GM18870 (cell line): ENCODE data around the gene CDYL.

Experiments
- ATAC-seq: cut with Tn5 transposase; IDR thresholded peaks from one replicate; pipeline ENCODE4 v1.9.1; 2021; ENCODE audit warnings: moderate library complexity; ENCODE audit not compliant: unreplicated experiment

Gene CDYL

GRCh38 chr6:4931530-4932227, 155.5 kb downstream of the CDYL start:
- no peak for ATAC-seq

- ATAC-seq = no peak
These were observed 156.2 kb downstream of the CDYL start for GRCh38 chr6:4932228-4932903.

DNA sequence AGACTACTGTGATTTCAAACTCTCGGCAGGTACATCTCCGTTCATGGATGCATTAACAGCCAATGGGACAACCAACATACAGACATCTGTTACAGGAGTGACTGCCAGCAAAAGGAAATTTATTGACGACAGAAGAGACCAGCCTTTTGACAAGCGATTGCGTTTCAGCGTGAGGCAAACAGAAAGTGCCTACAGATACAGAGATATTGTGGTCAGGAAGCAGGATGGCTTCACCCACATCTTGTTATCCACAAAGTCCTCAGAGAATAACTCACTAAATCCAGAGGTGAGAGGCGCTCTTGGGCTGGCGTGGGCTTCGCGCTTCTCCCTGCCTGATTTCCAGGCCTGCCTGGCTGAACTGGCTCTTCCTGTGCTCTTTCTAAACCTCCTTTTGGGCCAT, 159.3 kb downstream of the CDYL start:
- no peak for ATAC-seq

GRCh38 chr6:4935975-4936680, 159.9 kb downstream of the CDYL start:
- no peak for ATAC-seq

- ATAC-seq = no peak
These were observed 160.5 kb downstream of the CDYL start for GRCh38 chr6:4936681-4937041.

GRCh38 chr6:4937414-4937813, 161.2 kb downstream of the CDYL start:
- no peak for ATAC-seq

GRCh38 chr6:4939241-4939640, 163.0 kb downstream of the CDYL start:
- ATAC-seq = no peak

GRCh38 chr6:4940416-4940815, 164.2 kb downstream of the CDYL start:
- no peak for ATAC-seq

DNA sequence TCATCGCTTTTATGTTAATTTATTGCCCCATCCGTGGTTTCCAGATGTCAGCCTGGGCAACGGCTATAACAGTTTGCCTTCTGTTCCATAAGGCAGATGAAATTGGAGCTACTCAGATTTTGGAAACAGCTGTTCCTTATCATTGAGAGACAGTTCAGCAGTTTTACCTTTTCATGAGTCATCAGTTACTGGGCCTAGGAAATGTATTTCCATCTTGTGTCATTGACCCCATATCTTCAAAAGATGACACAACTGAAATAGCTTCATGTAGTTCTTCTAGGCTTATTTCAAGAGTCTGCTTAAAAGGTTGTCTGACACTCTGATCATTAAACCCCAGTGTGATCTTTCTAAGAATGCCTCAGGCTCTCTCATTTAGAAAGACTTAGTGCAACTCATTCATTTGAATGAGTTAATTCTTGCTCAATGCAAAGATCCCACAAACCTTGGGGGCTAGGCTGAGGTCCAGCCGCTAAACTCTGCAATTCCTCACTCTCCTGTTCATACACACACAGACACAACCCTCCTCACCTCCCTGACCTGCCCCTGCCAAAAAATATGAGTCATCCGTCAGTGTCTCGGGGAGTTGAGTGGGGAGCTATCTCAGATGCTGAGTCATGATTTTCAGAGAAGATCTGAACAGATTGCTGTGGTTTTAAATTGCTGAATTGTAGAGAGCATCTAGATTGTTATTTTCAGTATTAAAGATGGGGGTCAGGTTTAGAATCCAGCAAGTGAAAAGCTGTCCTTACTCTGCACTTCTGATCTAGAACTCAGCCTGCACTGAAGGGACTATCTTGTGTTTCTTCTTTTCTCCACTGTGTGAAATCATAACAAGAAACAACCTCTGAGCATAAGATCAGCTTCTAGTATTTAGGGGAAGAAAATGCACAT, 165.8 kb downstream of the CDYL start:
- peak; percentile 67 for ATAC-seq

- no peak for ATAC-seq
These were observed 166.4 kb downstream of the CDYL start for GRCh38 chr6:4942673-4943009.

DNA sequence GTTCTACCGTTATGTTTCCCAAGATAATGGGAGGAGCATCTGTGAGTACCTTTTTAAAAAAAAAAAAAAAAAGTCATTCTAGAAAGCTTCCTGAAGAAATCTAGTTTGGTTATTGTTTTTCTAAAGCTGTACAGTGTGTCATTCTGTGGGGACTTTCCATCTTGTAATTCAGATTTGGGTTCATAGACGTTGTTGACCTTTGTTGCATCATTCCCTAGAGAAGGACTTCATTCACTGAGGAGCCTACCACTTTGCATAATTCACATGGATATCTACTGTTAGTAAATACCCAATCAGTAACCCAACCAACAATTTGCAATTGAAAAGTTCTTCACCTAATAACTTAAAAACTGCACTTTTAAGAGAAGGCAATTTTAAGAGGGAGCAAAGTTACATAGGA, 167.5 kb downstream of the CDYL start:
- ATAC-seq = no peak

DNA sequence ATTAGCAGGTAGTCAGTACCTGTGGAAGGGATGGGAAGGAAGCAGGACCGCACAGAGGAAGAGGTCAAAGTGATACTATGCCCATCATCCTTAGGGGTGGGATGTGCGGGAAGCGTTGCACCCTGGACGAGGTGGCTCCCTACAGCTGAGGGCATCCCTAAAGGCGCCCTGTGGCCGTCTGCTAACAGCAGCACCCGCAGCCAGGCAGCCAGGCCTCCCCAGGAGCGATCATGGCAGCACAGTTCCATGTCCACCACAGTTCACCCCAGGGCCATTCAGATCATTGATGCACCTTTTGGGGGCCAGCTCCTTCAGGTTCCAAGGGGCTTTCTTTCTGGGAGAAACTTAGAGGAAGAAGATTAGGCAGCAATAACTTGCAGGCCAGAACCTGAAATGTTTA, 168.1 kb downstream of the CDYL start:
- ATAC-seq = no peak

DNA sequence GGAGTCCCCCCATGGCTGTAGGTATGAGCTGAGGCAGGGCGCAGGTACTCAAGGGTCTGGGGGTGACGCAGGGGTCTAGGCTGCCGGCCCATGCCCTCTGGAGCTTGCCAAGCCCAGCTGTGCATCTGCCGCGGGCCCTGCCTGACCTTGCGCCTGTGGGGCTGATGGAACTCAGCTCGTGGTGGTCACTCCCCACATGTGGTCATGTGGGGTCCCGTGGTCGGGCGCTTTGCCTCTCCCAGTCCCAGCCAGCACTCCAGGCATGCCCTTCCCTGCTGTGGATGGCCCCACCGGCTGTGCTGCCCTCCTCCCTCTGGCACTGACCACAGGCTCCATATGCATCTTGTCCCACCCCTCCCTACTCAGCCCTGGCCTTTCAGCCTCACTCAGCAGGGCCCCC, 170.3 kb downstream of the CDYL start:
- no peak for ATAC-seq

DNA sequence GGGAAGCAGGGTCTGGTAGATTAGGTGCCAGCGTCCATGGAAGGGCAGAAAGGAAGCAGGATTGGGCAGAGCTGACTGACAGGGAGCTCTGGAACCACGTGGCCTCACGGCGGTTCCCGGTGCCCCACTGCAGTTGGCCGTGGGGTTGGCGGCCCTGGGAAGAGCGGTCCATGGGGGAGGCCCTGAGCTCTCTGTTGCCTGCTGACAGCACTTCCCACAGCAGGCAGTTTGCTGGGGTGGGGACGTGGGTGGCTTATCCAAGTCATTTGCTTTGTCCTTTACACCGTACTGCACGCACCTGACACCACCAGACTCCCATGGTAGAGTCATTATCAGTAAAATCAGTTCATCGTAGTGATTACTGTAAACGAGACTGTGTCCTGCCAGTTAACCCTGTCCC, 171.5 kb downstream of the CDYL start:
- ATAC-seq = no peak

DNA sequence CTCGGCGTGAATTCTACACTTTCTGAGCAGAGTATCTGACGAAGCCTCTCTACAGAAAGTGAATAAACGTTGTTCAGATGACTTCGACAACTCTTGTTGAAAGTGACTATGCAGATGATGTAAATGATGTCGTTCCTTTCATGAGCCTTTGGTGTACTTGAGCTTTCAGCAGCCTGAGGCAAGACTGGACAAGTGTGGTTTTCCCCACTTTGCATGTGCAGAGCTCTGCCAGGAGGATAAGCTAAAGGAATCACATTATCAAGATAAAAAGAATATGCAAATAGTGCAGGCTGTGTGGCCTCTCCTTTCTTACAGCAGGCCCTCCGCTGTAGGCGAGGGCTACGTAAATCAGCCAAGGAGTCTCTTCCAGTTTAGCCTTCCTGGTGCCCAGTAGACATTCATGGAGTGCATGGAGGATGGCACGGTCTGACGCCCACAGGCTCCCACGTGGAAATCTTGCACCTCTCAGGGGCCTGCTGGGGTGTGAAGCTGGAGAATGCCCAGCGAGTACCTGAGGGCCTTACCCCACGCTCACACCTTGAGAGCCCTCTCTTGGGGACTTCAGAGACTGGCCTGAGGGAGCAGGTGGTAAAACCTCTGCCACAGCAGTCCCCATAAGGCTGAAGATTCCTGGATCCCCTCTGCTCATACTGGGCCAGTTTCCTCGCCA, 172.7 kb downstream of the CDYL start:
- no peak for ATAC-seq

GRCh38 chr6:4950076-4950475, 173.9 kb downstream of the CDYL start:
- no peak for ATAC-seq

DNA sequence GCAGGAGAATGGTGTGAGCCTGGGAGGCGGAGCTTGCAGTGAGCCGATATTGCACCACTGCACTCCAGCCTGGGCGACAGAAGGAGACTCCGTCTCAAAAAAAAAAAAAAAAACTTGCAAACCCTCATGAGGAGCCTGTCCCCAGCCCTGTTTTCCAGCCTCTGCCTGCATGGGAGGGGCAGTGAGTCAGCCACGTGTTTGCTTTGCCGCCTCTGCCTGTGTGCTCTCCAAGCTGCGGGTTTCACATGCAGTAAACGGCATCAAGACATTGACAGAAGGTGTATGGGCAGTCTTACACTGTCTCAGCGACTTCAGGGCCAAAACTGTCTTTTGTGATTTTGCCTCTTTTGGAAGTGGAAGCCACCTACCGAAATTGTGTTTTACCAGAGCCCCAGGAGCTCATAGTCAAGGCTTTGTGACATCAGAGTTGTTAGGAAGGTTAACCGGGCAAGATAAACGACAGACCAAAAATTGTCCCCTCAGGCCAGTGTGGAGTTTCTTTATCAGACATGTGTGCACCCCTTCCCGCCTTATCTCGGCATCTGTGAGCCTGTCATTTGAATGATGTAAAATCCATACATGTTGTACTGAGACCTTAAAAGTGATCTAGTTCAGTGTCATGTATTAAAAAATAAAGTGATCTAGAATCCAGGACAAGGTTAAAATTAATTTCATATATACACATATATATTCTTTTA, 174.8 kb downstream of the CDYL start:
- ATAC-seq = no peak

DNA sequence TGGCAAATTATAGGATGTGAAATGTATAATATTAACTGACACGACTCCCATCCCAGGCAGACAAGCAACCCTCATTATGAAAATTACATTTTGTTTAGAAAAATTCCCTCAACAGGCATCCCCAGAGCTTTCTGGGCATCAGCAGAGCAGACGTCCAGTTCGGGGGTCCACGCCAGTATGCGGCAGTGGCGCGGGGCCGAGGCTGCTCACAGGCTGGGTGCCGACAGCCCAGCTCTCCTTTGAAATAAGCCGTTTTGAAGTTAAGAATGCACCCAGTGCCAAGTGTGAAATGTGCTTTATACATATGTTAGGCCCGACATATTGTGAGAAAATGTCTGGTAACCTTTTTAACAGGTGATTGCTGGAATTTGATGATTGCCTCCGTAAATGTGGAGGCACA, 177.2 kb downstream of the CDYL start:
- no peak for ATAC-seq

DNA sequence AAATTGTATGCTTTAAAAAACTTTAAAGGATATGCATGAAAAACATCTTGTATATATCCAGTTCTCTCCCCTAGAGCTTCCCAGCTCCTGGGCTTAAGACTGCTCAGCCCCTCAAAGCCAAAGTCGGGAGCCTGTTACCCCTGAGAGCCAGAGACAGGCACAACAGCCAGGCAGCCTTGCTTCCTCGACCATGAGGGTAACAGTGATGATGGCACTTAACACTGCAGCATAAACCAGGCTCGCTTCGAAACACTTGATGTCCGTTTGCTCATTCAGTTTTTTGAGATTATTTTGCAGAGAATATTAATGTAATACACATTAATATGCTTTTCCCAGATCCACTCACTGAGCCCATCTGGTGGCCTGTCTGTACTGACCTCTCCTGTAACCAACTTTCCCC, 180.4 kb downstream of the CDYL start:
- ATAC-seq = no peak

- ATAC-seq = no peak
These were observed 181.5 kb downstream of the CDYL start for GRCh38 chr6:4957521-4958231.
